Nephron (organoid): ENCODE measurements around the gene ADH1C.
A peak's percentile ranks its signal among the peaks of the same experiment; 100 is the strongest.
"Not testable (repeated sequence)": the region's sequence is repeated elsewhere in the genome, so short reads cannot be mapped to it uniquely, and the experiment has no call there.

Experiments
- H3K27ac Mint-ChIP-seq, 3 experiments: 2 replicates each; pipeline ENCODE4 v1.8.0; 2020; ENCODE audit warnings: mixed read lengths in 3 of 3, mild to moderate bottlenecking in 2 of 3, moderate library complexity in 1 of 3
- H3K27me3 Mint-ChIP-seq: 2 replicates; pipeline ENCODE4 v1.8.0; 2021; ENCODE audit warnings: low read depth, mild to moderate bottlenecking, moderate library complexity, mixed read lengths
- H3K36me3 Mint-ChIP-seq: 2 replicates; pipeline ENCODE4 v1.8.0; 2020; ENCODE audit warnings: low read depth, mixed read lengths
- H3K4me1 Mint-ChIP-seq: 2 replicates; pipeline ENCODE4 v1.8.0; 2020; ENCODE audit warnings: mixed read lengths
- H3K4me3 Mint-ChIP-seq, 3 experiments: 2 replicates each; pipeline ENCODE4 v1.8.0; 2020; ENCODE audit warnings: mild to moderate bottlenecking in 3 of 3, mixed read lengths in 3 of 3, moderate library complexity in 2 of 3
- H3K9me3 Mint-ChIP-seq: 2 replicates; pipeline ENCODE4 v1.8.0; 2020; ENCODE audit warnings: mixed read lengths
- TF ChIP-seq, protein P1 (sequence below), 3 experiments: fragments of 200-600 bp; sonication (generic); IDR thresholded peaks; one replicate each; pipeline ENCODE4 v1.5.0; 2021; ENCODE audit warnings: antibody characterized with exemption in 3 of 3; ENCODE audit not compliant: unreplicated experiment in 3 of 3

Gene ADH1C

DNA sequence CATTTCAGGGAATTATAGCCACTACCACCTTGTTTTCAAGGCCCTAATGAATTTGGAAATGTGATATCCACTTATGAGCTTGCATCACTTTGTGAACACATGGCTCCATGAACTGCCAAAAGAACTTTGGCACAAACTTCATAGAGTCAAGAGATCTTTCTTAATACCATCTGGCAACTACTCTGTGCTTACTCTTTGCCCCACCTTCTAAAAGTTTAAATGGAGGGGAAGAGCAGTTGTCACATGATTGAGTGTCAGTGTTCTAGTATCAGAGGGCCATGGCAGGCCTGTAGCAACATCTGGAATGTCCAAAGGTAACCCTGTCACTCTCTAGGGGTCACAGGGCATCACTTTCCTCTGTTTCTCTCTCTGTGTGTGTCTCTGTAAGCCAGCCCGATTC is 28.8 kb downstream of the ADH1C start:
- Mint-ChIP-seq H3K27ac (no peak overlapping the region), H3K4me1 (peaks cover 22% of the 10 kb centered on the region), H3K27me3 (no peaks in the 10 kb centered on the region), H3K36me3 (no peaks in the 10 kb centered on the region), H3K9me3 (peaks cover 9% of the 10 kb centered on the region), H3K4me3 (no peak overlapping the region)
- TF ChIP-seq, protein P1, sequence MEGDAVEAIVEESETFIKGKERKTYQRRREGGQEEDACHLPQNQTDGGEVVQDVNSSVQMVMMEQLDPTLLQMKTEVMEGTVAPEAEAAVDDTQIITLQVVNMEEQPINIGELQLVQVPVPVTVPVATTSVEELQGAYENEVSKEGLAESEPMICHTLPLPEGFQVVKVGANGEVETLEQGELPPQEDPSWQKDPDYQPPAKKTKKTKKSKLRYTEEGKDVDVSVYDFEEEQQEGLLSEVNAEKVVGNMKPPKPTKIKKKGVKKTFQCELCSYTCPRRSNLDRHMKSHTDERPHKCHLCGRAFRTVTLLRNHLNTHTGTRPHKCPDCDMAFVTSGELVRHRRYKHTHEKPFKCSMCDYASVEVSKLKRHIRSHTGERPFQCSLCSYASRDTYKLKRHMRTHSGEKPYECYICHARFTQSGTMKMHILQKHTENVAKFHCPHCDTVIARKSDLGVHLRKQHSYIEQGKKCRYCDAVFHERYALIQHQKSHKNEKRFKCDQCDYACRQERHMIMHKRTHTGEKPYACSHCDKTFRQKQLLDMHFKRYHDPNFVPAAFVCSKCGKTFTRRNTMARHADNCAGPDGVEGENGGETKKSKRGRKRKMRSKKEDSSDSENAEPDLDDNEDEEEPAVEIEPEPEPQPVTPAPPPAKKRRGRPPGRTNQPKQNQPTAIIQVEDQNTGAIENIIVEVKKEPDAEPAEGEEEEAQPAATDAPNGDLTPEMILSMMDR (IDR thresholded peaks at IDR 0.05; ENCODE audit: unreplicated experiment in 3 of 3): no peak

DNA sequence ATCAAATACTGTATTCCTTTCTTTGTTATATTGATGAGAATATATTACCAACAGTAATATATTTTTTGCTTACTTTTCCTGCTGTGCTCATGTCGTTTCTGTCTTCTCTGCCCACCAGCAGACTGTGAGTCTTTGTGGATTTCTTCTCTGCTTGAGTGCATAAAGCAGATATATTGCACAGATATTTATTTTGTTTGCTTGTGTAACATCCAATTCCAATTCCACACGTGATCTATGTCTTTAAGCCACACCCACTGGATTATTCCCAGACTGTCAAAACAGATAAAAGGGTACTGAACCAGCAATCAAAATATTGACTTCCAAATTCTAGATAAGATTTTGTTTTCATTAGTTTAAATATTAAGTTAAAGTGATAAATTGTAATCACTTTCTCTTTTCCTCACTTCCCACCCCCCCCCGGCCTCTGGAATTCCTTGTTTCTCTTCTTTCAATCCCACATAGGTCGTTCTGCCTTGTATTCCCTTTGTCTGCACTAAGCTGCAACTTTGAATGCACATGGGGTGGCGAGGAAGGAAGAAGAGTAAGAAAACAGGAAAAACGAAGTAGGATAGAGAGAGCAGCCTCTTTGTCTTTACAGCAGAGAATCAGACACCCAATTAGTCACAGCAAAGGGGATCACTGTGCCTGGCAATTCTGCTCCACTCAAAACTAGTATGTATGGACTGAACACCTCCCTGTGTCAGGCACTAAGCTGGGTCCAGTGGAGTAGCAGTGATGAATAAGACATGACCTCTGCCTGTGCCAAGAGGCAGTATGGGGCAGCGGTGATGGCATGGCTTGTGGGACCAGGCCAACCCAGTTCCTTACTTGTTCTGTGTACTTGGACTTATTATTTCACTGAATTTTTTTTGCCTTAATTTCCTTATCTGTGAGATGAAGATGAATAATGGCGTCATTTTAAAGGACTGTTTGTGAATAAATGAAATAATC is 31.0 kb downstream of the ADH1C start, which contains the start of gene ADH1B:
Gene ADH1B, minus strand, starts transcription at position 161 of the 951 bp plus-strand sequence. Its CDS starts 70 bp downstream, at position 91.
- TF ChIP-seq, protein P1 (IDR thresholded peaks at IDR 0.05; ENCODE audit: unreplicated experiment in 3 of 3): no peak
- no peaks in the 10 kb centered on the region for H3K27me3 Mint-ChIP-seq
- peaks cover 8% of the 10 kb centered on the region for H3K9me3 Mint-ChIP-seq
- H3K4me1 Mint-ChIP-seq: peaks cover 22% of the 10 kb centered on the region
- H3K27ac Mint-ChIP-seq: peak within 1 kb of the TSS; percentile 59 to 91 (median 71)
- H3K4me3 Mint-ChIP-seq: peak within 1 kb of the TSS; percentile 39 to 78 (median 66)
- no peaks in the 10 kb centered on the region for H3K36me3 Mint-ChIP-seq

DNA sequence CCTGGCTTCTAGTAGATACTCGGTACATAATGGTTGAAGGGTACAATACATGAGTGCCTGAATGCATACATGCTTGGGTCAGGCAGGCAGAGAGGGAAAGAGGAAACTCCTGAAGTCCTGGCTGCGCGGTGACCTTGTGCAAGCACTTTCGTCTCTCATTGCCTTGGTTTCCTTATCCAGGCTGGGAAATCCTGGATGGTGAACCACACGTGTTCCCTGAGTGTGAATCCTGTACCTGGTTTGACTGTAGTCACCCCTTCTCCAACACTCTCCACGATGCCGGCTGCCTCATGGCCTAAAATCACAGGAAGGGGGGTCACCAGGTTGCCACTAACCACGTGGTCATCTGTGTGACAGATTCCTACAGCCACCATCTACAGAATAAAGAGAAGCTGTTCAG is 34.7 kb downstream of the ADH1C start:
- H3K36me3 Mint-ChIP-seq, H3K4me3 Mint-ChIP-seq, H3K27me3 Mint-ChIP-seq, H3K27ac Mint-ChIP-seq, H3K9me3 Mint-ChIP-seq: not testable (repeated sequence)
- peaks cover 11% of the 10 kb centered on the region for H3K4me1 Mint-ChIP-seq

DNA sequence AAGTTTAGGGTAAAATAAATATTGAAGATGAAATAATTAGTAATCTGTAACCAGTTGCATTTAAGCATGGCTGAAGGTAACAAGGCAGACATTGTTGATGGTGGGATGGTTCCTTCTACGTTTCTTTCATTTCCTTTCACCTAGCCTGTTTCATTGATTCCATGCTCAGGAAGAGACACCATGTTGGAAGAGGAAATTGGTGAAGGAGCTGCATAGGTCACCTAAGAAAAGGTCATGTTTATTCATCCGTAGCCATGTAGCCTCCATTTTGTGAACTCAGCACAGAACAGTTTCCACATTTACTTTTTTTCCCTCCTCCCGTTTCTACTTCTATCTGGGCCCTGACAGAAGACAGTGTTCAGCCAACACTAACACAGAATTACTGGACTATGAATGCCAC is 35.2 kb downstream of the ADH1C start:
- Mint-ChIP-seq H3K4me1 (peaks cover 11% of the 10 kb centered on the region), H3K36me3 (no peaks in the 10 kb centered on the region), H3K27me3 (peaks cover 4% of the 10 kb centered on the region), H3K4me3 (no peak overlapping the region), H3K27ac (no peak overlapping the region), H3K9me3 (no peaks in the 10 kb centered on the region)
- TF ChIP-seq, protein P1 (IDR thresholded peaks at IDR 0.05; ENCODE audit: unreplicated experiment in 3 of 3): no peak

DNA sequence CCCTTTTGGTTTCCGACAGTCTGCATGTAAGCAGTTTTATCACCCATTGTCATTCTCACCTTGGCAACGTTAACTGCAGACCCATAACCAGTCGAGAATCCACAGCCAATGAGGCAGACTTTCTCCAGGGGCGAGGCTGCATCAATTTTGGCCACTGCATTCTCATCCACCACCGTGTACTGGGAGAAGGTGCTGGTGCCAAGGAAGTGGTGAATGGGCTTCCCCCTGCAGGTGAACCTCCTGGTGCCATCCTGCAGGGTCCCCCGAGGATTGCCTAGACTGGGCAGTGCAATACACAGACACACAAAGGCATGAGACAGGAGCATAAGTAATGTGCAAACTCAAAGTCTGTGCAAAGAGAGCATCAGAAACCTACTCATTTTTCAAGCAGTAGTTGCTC is 36.7 kb downstream of the ADH1C start:
- Mint-ChIP-seq H3K9me3 (no peaks in the 10 kb centered on the region), H3K36me3 (no peaks in the 10 kb centered on the region), H3K4me3 (no peak overlapping the region), H3K27me3 (peaks cover 4% of the 10 kb centered on the region), H3K27ac (no peak overlapping the region), H3K4me1 (peaks cover 6% of the 10 kb centered on the region)
- TF ChIP-seq, protein P1 (IDR thresholded peaks at IDR 0.05; ENCODE audit: unreplicated experiment in 3 of 3): no peak

DNA sequence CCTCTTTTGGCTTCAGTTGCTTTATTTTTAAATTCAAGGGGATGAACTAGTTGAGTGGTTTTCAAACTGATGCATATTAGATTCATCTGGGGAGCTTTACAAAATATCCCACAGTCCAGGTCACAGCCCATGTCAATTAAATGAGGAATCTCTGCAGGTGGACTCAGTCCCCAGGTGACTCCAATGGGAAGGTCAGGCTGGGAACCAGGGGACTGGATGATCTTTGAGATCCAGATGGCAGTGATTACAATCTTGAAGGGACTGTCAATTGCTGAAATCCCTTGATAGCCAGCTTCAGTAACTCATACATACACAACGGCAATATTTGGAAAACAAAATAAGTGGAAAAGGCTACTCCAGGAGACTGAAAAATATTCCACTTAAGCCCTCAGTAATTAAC is 38.3 kb downstream of the ADH1C start:
- H3K36me3 Mint-ChIP-seq: no peaks in the 10 kb centered on the region
- H3K27ac Mint-ChIP-seq: no peak overlapping the region

More for the DNA sequence above, 38.3 kb downstream of the ADH1C start:
- Mint-ChIP-seq H3K4me1 (peaks cover 3% of the 10 kb centered on the region), H3K4me3 (no peak overlapping the region), H3K27me3 (peaks cover 4% of the 10 kb centered on the region), H3K9me3 (no peaks in the 10 kb centered on the region)
- TF ChIP-seq, protein P1 (IDR thresholded peaks at IDR 0.05; ENCODE audit: unreplicated experiment in 3 of 3): no peak
